Caco-2 (cell line): ENCODE results near the gene NACC1. TPM values are rescaled to one million over a fixed set of nuclear protein-coding genes. Genes with fewer than 3 reads are reported as not detected.

ENCODE experiments used
- BruUV-seq: library from RNA; stranded (reverse); fragments of 400-500 nt; replicated peaks from 2 replicates; lab custom pipeline; 2021; lab: Mats Ljungman, UMichigan
- CTCF ChIA-PET: fragments of 300-600 bp; sonication (Branson Sonifier 250); formaldehyde crosslinking; loops from one replicate; lab custom pipeline; 2022; ENCODE audit warnings: antibody characterized with exemption; lab: Charles Lee
- POLR2A ChIA-PET: fragments of 300-600 bp; sonication (Branson Sonifier 250); formaldehyde crosslinking; loops from one replicate; lab custom pipeline; 2022; ENCODE audit warnings: antibody characterized with exemption; lab: Charles Lee
- DNase-seq, 2 experiments: peaks; one replicate each; pipeline versions ENCODE4 v3.0.0 to v3.0.0-alpha.2; 2020 to 2022
- H3K27me3 ChIP-seq: replicated peaks from 2 replicates; pipeline ENCODE4 v1.6.0; 2011; ENCODE audit warnings: low read length; ENCODE audit not compliant: control insufficient read depth, insufficient read depth
- H3K36me3 ChIP-seq: 2 replicates; pipeline ENCODE4 v1.5.1; 2011; ENCODE audit warnings: low read length; ENCODE audit not compliant: control insufficient read depth, insufficient read depth
- H3K4me1 ChIP-seq: fragments of 250-450 bp; sonication (Bioruptor Pico); 2 replicates; pipeline ENCODE4 v1.5.1; 2020; ENCODE audit warnings: mild to moderate bottlenecking
- H3K4me3 ChIP-seq: 2 replicates; pipeline ENCODE4 v1.5.1; 2011; ENCODE audit warnings: low read depth, mild to moderate bottlenecking, control low read depth, low read length
- H3K9me3 ChIP-seq: fragments of 250-450 bp; sonication (Bioruptor Pico); 2 replicates; pipeline ENCODE4 v1.5.1; 2020; ENCODE audit warnings: mild to moderate bottlenecking, moderate library complexity
- H3K27ac Mint-ChIP-seq: one replicate; pipeline ENCODE4 v1.8.0; 2022; ENCODE audit warnings: mixed read lengths; ENCODE audit not compliant: unreplicated experiment
- H3K27me3 Mint-ChIP-seq: one replicate; pipeline ENCODE4 v1.8.0; 2022; ENCODE audit warnings: mixed read lengths; ENCODE audit not compliant: insufficient read depth, unreplicated experiment
- H3K36me3 Mint-ChIP-seq: one replicate; pipeline ENCODE4 v1.8.0; 2022; ENCODE audit warnings: mild to moderate bottlenecking, mixed read lengths; ENCODE audit not compliant: insufficient read depth, unreplicated experiment
- H3K4me1 Mint-ChIP-seq: one replicate; pipeline ENCODE4 v1.8.0; 2022; ENCODE audit warnings: low read depth, mixed read lengths; ENCODE audit not compliant: unreplicated experiment
- H3K4me3 Mint-ChIP-seq: one replicate; pipeline ENCODE4 v1.8.0; 2022; ENCODE audit warnings: mild to moderate bottlenecking, moderate library complexity, mixed read lengths; ENCODE audit not compliant: unreplicated experiment
- H3K9me3 Mint-ChIP-seq: one replicate; pipeline ENCODE4 v1.8.0; 2022; ENCODE audit warnings: mixed read lengths; ENCODE audit not compliant: unreplicated experiment
- intact Hi-C: fragments of 100-400 bp; cut with micrococcal nuclease; formaldehyde crosslinking; loops from one replicate; pipeline ENCODE4 v1.10.0; 2022; ENCODE audit not compliant: unreplicated experiment
- total RNA-seq: library from RNA; stranded (reverse); gene quantifications from 2 replicates; pipeline ENCODE4 v1.2.3, GENCODE V29; 2022
- TF ChIP-seq, protein P1 (sequence below), 2 experiments: fragments of 200-600 bp in 1 of 2; IDR thresholded peaks; 1 replicate in 1 of 2; 2 replicates in 1 of 2; pipeline versions ENCODE4 v1.5.1 to v1.8.0; 2011 to 2022; ENCODE audit warnings: antibody characterized with exemption in 1 of 2, control low read depth in 1 of 2, inconsistent platforms in 1 of 2, low read depth in 1 of 2, low read length in 1 of 2, mild to moderate bottlenecking in 1 of 2, moderate library complexity in 1 of 2; ENCODE audit not compliant: insufficient read depth in 1 of 2, severe bottlenecking in 1 of 2, unreplicated experiment in 1 of 2

NACC1 gene
- total RNA-seq, 1 experiment from 2014 or later, result 89.6 TPM

GRCh38 chr19:13122980-13123957 lies 5.2 kb downstream of the NACC1 start:
- ChIA-PET POLR2A (interaction anchor here (0.5 to 0.7 kb wide), 2 partner anchors 32 to 1981 kb away, joined by 3 read pairs; no protein-coding TSS in a partner anchor), CTCF (interaction anchor here (0.6 kb wide), 1 partner anchor 111 kb away, joined by 6 read pairs; no protein-coding TSS in a partner anchor)
- H3K27ac Mint-ChIP-seq, result no peak overlapping the region
- no peak for DNase-seq
- Histone ChIP-seq H3K4me3 (no peak overlapping the region), H3K9me3 (no peaks in the 10 kb centered on the region), H3K4me1 (no peaks in the 10 kb centered on the region), H3K27me3 (no peaks in the 10 kb centered on the region), H3K36me3 (peaks cover 3% of the 10 kb centered on the region)
- H3K27me3 Mint-ChIP-seq, result no peaks in the 10 kb centered on the region
- no peaks in the 10 kb centered on the region for H3K4me1 Mint-ChIP-seq
- BruUV-seq, result no TSS peak
- intact Hi-C loops, result no loop called here
- H3K4me3 Mint-ChIP-seq, result no peak overlapping the region
- TF ChIP-seq, protein P1, sequence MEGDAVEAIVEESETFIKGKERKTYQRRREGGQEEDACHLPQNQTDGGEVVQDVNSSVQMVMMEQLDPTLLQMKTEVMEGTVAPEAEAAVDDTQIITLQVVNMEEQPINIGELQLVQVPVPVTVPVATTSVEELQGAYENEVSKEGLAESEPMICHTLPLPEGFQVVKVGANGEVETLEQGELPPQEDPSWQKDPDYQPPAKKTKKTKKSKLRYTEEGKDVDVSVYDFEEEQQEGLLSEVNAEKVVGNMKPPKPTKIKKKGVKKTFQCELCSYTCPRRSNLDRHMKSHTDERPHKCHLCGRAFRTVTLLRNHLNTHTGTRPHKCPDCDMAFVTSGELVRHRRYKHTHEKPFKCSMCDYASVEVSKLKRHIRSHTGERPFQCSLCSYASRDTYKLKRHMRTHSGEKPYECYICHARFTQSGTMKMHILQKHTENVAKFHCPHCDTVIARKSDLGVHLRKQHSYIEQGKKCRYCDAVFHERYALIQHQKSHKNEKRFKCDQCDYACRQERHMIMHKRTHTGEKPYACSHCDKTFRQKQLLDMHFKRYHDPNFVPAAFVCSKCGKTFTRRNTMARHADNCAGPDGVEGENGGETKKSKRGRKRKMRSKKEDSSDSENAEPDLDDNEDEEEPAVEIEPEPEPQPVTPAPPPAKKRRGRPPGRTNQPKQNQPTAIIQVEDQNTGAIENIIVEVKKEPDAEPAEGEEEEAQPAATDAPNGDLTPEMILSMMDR (IDR thresholded peaks at IDR 0.05; ENCODE audit: insufficient read depth in 1 of 2, low read depth in 1 of 2, low read length in 1 of 2, severe bottlenecking in 1 of 2, unreplicated experiment in 1 of 2), result no peak
- H3K9me3 Mint-ChIP-seq, result no peaks in the 10 kb centered on the region
- peaks cover 45% of the 10 kb centered on the region for H3K36me3 Mint-ChIP-seq

DNA sequence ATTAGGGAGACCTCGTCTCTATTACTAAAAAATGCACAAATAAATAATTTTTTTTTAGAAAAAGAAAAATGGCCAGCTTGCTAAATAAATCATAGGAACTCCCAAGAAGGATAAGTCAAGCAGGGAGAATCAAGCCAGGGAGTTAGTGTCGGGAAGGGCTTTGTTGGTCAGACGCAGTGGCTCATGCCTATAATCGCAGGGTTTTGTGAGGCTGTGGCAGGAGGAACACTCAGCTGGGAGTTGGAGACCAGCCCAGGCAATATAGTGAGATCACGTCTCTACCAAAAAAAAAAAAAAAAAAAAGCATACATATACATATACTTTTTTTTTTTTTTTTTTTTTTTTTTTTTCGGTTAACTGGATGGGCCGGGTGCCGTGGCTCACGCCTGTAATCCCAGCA lies 9.0 kb downstream of the NACC1 start:
- Histone ChIP-seq H3K4me3 (no peak overlapping the region), H3K9me3 (no peaks in the 10 kb centered on the region), H3K27me3 (no peaks in the 10 kb centered on the region), H3K36me3 (0 out of 2 replicates have a peak, but pooled peaks cover 2% of the 10 kb centered on the region), H3K4me1 (no peaks in the 10 kb centered on the region)
- intact Hi-C loops, result no loop called here
- Mint-ChIP-seq H3K27me3 (no peaks in the 10 kb centered on the region), H3K4me1 (no peaks in the 10 kb centered on the region), H3K4me3 (no peak overlapping the region), H3K36me3 (peaks cover 42% of the 10 kb centered on the region), H3K27ac (no peak overlapping the region), H3K9me3 (no peaks in the 10 kb centered on the region)
- ChIA-PET CTCF (no interaction called here), POLR2A (interaction anchor here (0.6 kb wide), 1 partner anchor 106 kb away, joined by 4 read pairs; no protein-coding TSS in a partner anchor)
- TF ChIP-seq, protein P1 (IDR thresholded peaks at IDR 0.05; ENCODE audit: insufficient read depth in 1 of 2, low read depth in 1 of 2, low read length in 1 of 2, severe bottlenecking in 1 of 2, unreplicated experiment in 1 of 2), result no peak
- DNase-seq, result no peak
- no TSS peak for BruUV-seq

- Histone ChIP-seq H3K9me3 (no peaks in the 10 kb centered on the region), H3K36me3 (0 out of 2 replicates have a peak, but pooled peaks cover 2% of the 10 kb centered on the region), H3K4me1 (no peaks in the 10 kb centered on the region), H3K27me3 (no peaks in the 10 kb centered on the region), H3K4me3 (no peak overlapping the region)
- no peaks in the 10 kb centered on the region for H3K4me1 Mint-ChIP-seq
- no peaks in the 10 kb centered on the region for H3K9me3 Mint-ChIP-seq
- ChIA-PET POLR2A (interaction anchor here (0.8 kb wide), 1 partner anchor 10 kb away, joined by 3 read pairs; the partner anchor contains the start of gene NACC1), CTCF (no interaction called here)
- no peak overlapping the region for H3K4me3 Mint-ChIP-seq
- intact Hi-C loops, result no loop called here
- TF ChIP-seq, protein P1 (IDR thresholded peaks at IDR 0.05; ENCODE audit: insufficient read depth in 1 of 2, low read depth in 1 of 2, low read length in 1 of 2, severe bottlenecking in 1 of 2, unreplicated experiment in 1 of 2), result no peak
- H3K36me3 Mint-ChIP-seq, result peaks cover 42% of the 10 kb centered on the region
- no peak for DNase-seq
- BruUV-seq, result no TSS peak
- H3K27ac Mint-ChIP-seq, result no peak overlapping the region
- H3K27me3 Mint-ChIP-seq, result no peaks in the 10 kb centered on the region
These were observed 9.9 kb downstream of the NACC1 start for GRCh38 chr19:13127811-13128575.
